UCSD-AML1 (cell line): ENCODE results near the gene LRRC19.

Experiments used
- DNase-seq: peaks from one replicate; lab custom pipeline; 2025; ENCODE audit not compliant: unreplicated experiment; lab: John Stamatoyannopoulos, UW

The LRRC19 gene

DNA sequence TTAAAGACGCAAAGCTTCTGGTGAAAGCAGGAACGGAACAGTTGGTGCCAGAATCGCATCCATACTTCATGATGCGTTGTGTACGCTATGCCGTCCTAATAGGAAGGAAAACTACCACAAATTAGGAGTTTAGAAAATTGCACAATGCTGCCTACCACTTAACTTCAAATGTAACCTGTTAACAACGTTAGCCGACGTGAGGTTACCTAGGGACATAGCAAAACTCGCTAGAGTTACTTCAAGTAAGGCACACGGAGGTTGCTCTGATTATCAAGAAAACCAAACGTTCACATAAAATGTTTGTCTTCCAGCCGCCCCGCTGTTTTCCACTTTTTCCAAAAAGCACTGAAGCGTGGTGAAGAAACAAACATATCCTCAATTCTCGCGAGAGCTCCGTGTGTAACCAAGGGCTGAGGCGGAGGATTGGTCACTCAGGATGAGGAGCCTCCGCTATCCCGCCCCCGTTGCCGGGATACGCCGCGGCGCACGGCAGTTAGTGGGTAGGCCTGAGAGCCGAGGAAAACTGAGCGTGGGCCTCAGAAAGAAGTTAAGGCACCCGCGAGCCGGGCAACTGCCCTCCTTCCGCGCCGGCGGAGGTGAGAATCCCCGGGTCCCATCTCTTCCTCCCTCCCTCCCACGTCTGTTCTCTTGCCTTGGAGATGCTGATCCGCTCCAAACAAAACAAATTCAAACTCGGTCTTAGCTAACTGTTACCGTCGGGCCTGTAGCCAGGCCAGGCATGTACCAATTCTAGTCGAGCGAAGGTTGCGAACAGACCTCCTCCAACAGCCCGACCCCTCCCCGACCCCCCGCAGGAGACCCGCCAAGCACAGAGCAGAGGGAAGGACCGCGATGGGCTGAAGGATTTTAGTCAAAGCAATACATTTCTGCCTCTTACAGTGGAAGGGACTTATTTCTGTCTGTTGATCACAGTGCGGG lies 49.3 kb downstream of the LRRC19 start, which contains the start of gene IFT74:
TSS of gene IFT74 (plus strand) at position 492 of the 939 bp plus-strand sequence. CDS start 5,556 bp downstream, outside the sequence.
- DNase-seq: peak; percentile 94

GRCh38 chr9:26955222-26955903 lies 50.1 kb downstream of the LRRC19 start:
- DNase-seq: peak; percentile 23

DNA sequence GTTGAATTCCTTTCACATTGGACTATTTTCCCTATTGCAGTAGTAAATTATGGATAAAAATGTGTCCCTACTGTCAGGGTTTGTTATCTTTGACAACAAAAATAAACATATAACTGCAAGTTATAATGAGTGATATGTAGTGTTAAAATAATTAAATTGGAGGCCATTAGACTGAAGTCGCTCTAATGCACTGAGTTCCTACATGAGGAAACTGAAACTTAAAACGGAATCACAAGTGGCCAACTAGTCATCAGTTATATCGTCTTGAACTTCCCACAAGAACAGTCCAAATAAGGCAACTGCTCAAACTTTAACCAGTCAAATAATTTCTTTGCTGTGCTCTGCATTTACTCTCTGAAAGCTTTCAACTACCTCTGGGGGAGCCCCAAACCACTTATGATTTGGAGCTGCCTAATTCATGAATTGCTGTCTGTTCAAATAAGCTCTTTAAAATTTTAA lies 51.4 kb downstream of the LRRC19 start:
- DNase-seq: no peak

DNA sequence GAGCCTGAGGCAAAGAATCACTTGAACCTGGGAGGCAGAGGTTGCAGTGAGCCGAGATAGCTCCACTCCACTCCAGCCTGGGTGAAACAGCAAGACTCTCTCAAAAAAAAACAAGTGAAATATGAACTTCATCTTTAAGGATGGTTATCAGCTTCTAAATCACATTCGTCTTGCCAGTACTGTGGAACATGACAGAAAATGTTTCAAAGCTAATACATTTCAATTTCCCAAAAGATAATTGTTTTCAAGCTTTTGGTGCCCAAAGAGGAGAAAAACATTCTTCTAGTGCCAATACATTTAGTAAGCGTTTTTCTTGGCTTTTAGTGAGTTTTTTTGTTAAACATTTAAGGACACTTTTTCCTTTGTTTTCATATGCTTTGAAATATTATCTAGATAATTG lies 53.7 kb downstream of the LRRC19 start:
- no peak for DNase-seq

GRCh38 chr9:26950521-26950920 lies 55.0 kb downstream of the LRRC19 start:
- no peak for DNase-seq

DNA sequence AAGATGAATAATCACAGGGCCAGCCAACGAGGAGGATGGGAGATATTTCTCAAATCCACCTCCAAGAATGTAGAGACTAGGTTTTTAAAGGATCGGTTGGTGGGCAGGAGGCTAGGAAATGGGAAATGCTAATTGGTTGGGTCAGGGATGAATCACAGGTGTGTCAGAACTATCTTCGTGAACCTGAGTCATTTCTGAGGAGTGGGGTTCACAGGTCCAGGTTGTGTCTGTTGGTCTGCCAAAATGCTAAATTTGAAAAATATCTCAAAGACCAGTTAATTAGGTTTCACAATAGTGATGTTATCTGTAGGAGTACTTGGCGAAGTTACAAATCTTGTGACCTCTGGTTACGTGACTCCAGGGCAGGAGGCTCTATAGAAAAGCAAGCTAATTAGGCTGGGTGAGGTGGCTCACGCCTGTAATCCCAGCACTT lies 55.8 kb downstream of the LRRC19 start:
- no peak for DNase-seq

DNA sequence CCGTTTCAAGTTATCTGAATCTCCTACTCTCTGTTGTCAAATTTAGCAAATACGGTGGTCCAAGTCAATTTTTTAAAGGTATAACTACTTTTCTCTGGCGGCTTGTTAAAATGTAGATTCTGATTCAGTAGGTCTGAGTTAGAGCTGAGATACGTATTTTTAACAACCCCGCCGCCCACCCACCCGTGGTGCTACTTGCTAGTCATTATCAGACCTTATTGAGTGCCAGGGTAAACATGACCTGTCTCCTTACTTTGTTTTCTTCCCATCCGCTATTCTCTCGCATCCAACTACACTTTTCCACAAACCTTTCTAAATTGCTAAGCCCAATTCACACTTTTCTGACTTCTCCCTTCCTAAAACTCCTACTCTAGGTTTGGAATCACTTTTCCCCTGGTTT lies 57.7 kb downstream of the LRRC19 start:
- no peak for DNase-seq

GRCh38 chr9:26946753-26947727 lies 58.4 kb downstream of the LRRC19 start, which contains the start of gene PLAA:
Gene PLAA, minus strand, starts transcription at chr9:26947242. Its CDS starts 197 bp downstream, at chr9:26947045.
- DNase-seq: peak; percentile 93

GRCh38 chr9:26945591-26945990 lies 59.9 kb downstream of the LRRC19 start:
- no peak for DNase-seq
